Neural cell (in vitro differentiated cells): ENCODE results near the gene GPR146. TPM values are rescaled to one million over a fixed set of nuclear protein-coding genes. Genes with fewer than 3 reads are reported as not detected.

Source experiments
- H2AFZ ChIP-seq: fragments of 200-600, 300-800 bp; sonication (generic), shearing (Covaris generic); 2 replicates; pipeline ENCODE4 v1.6.0; 2014; ENCODE audit warnings: low read depth, mild to moderate bottlenecking, antibody characterized with exemption, low read length, moderate library complexity
- H3F3A ChIP-seq: fragments of 200-600 bp; shearing (Covaris generic); 2 replicates; pipeline ENCODE4 v1.6.1; 2016; ENCODE audit warnings: mild to moderate bottlenecking, moderate library complexity, mixed read lengths, antibody characterized with exemption, low read length; ENCODE audit not compliant: insufficient read depth, poor library complexity, severe bottlenecking
- H3K27ac ChIP-seq: fragments of 200-600, 300-800 bp; sonication (generic), shearing (Covaris generic); 2 replicates; pipeline ENCODE4 v1.5.1; 2014; ENCODE audit warnings: mild to moderate bottlenecking, low read length, moderate library complexity
- H3K27me3 ChIP-seq: fragments of 300-800, 200-600 bp; sonication (generic), shearing (Covaris generic); 2 replicates; pipeline ENCODE4 v1.6.0; 2014; ENCODE audit warnings: mild to moderate bottlenecking, low read depth, low read length, moderate library complexity; ENCODE audit not compliant: insufficient read depth
- H3K36me3 ChIP-seq: fragments of 300-800, 200-600 bp; sonication (generic), shearing (Covaris generic); 2 replicates; pipeline ENCODE4 v1.5.1; 2014; ENCODE audit warnings: mild to moderate bottlenecking, antibody characterized with exemption, low read length, moderate library complexity; ENCODE audit not compliant: insufficient read depth
- H3K4me2 ChIP-seq: fragments of 300-800, 200-600 bp; sonication (generic), shearing (Covaris generic); 2 replicates; pipeline ENCODE4 v1.6.0; 2014; ENCODE audit warnings: mild to moderate bottlenecking, low read length
- H3K4me3 ChIP-seq: fragments of 300-800, 200-600 bp; sonication (generic), shearing (Covaris generic); 2 replicates; pipeline ENCODE4 v1.5.1; 2014; ENCODE audit warnings: mild to moderate bottlenecking, low read length, moderate library complexity
- H3K79me2 ChIP-seq: fragments of 200-600 bp; shearing (Covaris generic); replicated peaks from 2 replicates; pipeline ENCODE4 v1.6.0; 2014; ENCODE audit warnings: mild to moderate bottlenecking, low read length, moderate library complexity; ENCODE audit not compliant: insufficient read depth
- H3K9ac ChIP-seq: fragments of 300-800, 200-600 bp; sonication (generic), shearing (Covaris generic); 2 replicates; pipeline ENCODE4 v1.6.1; 2016; ENCODE audit warnings: mild to moderate bottlenecking, low read length, mixed read lengths
- H3K9me2 ChIP-seq: fragments of 200-600 bp; shearing (Covaris generic); 2 replicates; pipeline ENCODE4 v1.6.1; 2016; ENCODE audit warnings: mild to moderate bottlenecking, low read length, mixed read lengths; ENCODE audit not compliant: insufficient read depth
- H3K9me3 ChIP-seq: fragments of 200-600, 300-800 bp; sonication (generic), shearing (Covaris generic); 2 replicates; pipeline ENCODE4 v1.6.1; 2016; ENCODE audit warnings: mild to moderate bottlenecking, mixed run types, low read length, moderate library complexity, mixed read lengths
- H4K20me1 ChIP-seq: fragments of 200-600 bp; shearing (Covaris generic); 2 replicates; pipeline ENCODE4 v1.6.1; 2016; ENCODE audit warnings: mild to moderate bottlenecking, mixed run types; ENCODE audit not compliant: insufficient read depth
- CTCF ChIP-seq: fragments of 450-650 bp; IDR thresholded peaks from 2 replicates; pipeline ENCODE4 v1.5.1; 2014; ENCODE audit warnings: antibody characterized with exemption, mild to moderate bottlenecking, moderate library complexity; ENCODE audit not compliant: poor library complexity, severe bottlenecking
- EP300 ChIP-seq: fragments of 450-650 bp; conservative IDR thresholded peaks from 2 replicates; pipeline ENCODE4 v1.6.1; 2014; ENCODE audit warnings: antibody characterized with exemption, mild to moderate bottlenecking, moderate library complexity; ENCODE audit not compliant: poor library complexity, severe bottlenecking
- EZH2 ChIP-seq: fragments of 200-600, 300-800 bp; shearing (Covaris generic), sonication (generic); IDR thresholded peaks from 2 replicates; pipeline ENCODE4 v1.6.1; 2014; ENCODE audit warnings: antibody characterized with exemption, low read length, borderline replicate concordance, mild to moderate bottlenecking; ENCODE audit not compliant: insufficient read depth, poor library complexity, severe bottlenecking
- MXI1 ChIP-seq: fragments of 450-650 bp; conservative IDR thresholded peaks from 2 replicates; pipeline ENCODE4 v1.6.1; 2014; ENCODE audit warnings: antibody characterized with exemption, mild to moderate bottlenecking; ENCODE audit not compliant: poor library complexity, severe bottlenecking
- POLR2AphosphoS5 ChIP-seq: IDR thresholded peaks from 2 replicates; pipeline ENCODE4 v1.6.1; 2012
- RAD21 ChIP-seq: fragments of 450-650 bp; conservative IDR thresholded peaks from 2 replicates; pipeline ENCODE4 v1.6.1; 2014; ENCODE audit warnings: antibody characterized with exemption, mild to moderate bottlenecking, moderate library complexity
- SMC3 ChIP-seq: fragments of 450-650 bp; conservative IDR thresholded peaks from 2 replicates; pipeline ENCODE4 v1.6.1; 2014; ENCODE audit warnings: antibody characterized with exemption, mild to moderate bottlenecking, moderate library complexity; ENCODE audit not compliant: poor library complexity
- TAF1 ChIP-seq: IDR thresholded peaks from 2 replicates; pipeline ENCODE4 v1.6.1; 2012; ENCODE audit warnings: low read depth
- polyA plus RNA-seq: library from polyadenylated mRNA; depleted of rRNA; stranded (reverse); fragments of >200 nt; gene quantifications from 2 replicates; pipeline ENCODE4 v1.2.3, GENCODE V29; 2014
- TF ChIP-seq, protein P1 (sequence below): IDR thresholded peaks from 2 replicates; pipeline ENCODE4 v1.6.1; 2012; ENCODE audit warnings: borderline replicate concordance

The GPR146 gene
- polyA plus RNA-seq, 1 donor from 2014 or later = not detected

DNA sequence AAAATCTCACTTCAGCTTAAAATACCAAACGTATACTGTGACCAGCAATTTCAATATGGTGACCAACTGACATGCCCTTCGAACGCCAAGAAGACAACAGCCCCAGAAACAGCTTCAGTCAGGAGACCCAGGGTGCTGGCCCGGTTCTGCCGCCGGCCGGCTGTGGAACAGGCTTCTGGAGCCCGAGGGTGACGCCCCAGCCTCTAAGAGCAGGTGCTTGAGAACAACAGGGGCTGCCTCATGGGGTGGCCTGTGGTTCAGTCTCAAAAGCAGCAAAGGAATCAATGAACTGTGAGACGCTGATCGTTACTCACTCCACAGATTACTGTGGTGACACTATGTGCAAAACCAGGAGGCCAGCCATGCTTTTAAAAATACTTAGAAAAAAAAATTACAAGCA, 60.8 kb downstream of the GPR146 start:
- Histone ChIP-seq H3K79me2 (no peaks in the 10 kb centered on the region), H3K27me3 (no peaks in the 10 kb centered on the region), H3K36me3 (no peaks in the 10 kb centered on the region), H3K9ac (no peak overlapping the region), H3K4me3 (no peak overlapping the region), H4K20me1 (no peaks in the 10 kb centered on the region), H3K9me2 (no peaks in the 10 kb centered on the region), H3K9me3 (no peaks in the 10 kb centered on the region), H3F3A (no peaks in the 10 kb centered on the region), H3K4me2 (no peak overlapping the region), H2AFZ (no peak overlapping the region), H3K27ac (no peak overlapping the region)
- no peak for TF ChIP-seq MXI1
- TF ChIP-seq, protein P1, sequence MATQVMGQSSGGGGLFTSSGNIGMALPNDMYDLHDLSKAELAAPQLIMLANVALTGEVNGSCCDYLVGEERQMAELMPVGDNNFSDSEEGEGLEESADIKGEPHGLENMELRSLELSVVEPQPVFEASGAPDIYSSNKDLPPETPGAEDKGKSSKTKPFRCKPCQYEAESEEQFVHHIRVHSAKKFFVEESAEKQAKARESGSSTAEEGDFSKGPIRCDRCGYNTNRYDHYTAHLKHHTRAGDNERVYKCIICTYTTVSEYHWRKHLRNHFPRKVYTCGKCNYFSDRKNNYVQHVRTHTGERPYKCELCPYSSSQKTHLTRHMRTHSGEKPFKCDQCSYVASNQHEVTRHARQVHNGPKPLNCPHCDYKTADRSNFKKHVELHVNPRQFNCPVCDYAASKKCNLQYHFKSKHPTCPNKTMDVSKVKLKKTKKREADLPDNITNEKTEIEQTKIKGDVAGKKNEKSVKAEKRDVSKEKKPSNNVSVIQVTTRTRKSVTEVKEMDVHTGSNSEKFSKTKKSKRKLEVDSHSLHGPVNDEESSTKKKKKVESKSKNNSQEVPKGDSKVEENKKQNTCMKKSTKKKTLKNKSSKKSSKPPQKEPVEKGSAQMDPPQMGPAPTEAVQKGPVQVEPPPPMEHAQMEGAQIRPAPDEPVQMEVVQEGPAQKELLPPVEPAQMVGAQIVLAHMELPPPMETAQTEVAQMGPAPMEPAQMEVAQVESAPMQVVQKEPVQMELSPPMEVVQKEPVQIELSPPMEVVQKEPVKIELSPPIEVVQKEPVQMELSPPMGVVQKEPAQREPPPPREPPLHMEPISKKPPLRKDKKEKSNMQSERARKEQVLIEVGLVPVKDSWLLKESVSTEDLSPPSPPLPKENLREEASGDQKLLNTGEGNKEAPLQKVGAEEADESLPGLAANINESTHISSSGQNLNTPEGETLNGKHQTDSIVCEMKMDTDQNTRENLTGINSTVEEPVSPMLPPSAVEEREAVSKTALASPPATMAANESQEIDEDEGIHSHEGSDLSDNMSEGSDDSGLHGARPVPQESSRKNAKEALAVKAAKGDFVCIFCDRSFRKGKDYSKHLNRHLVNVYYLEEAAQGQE = no peak
- TF ChIP-seq EP300 = no peak
- no peak for TF ChIP-seq POLR2AphosphoS5
- no peak for TF ChIP-seq EZH2
- no peak for TF ChIP-seq RAD21
- TF ChIP-seq CTCF = no peak
- no peak for TF ChIP-seq TAF1
- TF ChIP-seq SMC3 = no peak

GRCh38 chr7:1106063-1106792, 61.9 kb downstream of the GPR146 start:
- Histone ChIP-seq H3K27ac (no peak overlapping the region), H3K79me2 (no peaks in the 10 kb centered on the region), H3K9ac (no peak overlapping the region), H3K9me2 (no peaks in the 10 kb centered on the region), H3K4me2 (no peak overlapping the region), H3F3A (no peaks in the 10 kb centered on the region), H3K4me3 (no peak overlapping the region), H4K20me1 (no peaks in the 10 kb centered on the region), H3K36me3 (no peaks in the 10 kb centered on the region), H3K9me3 (no peaks in the 10 kb centered on the region), H2AFZ (no peak overlapping the region), H3K27me3 (no peaks in the 10 kb centered on the region)
- no peak for TF ChIP-seq MXI1
- TF ChIP-seq TAF1 = no peak
- no peak for TF ChIP-seq EZH2
- TF ChIP-seq CTCF = no peak
- no peak for TF ChIP-seq RAD21
- no peak for TF ChIP-seq POLR2AphosphoS5
- TF ChIP-seq, protein P1 = no peak
- TF ChIP-seq SMC3 = no peak
- no peak for TF ChIP-seq EP300
